ENCODE results near the gene LRCOL1.

The LRCOL1 gene

DNA sequence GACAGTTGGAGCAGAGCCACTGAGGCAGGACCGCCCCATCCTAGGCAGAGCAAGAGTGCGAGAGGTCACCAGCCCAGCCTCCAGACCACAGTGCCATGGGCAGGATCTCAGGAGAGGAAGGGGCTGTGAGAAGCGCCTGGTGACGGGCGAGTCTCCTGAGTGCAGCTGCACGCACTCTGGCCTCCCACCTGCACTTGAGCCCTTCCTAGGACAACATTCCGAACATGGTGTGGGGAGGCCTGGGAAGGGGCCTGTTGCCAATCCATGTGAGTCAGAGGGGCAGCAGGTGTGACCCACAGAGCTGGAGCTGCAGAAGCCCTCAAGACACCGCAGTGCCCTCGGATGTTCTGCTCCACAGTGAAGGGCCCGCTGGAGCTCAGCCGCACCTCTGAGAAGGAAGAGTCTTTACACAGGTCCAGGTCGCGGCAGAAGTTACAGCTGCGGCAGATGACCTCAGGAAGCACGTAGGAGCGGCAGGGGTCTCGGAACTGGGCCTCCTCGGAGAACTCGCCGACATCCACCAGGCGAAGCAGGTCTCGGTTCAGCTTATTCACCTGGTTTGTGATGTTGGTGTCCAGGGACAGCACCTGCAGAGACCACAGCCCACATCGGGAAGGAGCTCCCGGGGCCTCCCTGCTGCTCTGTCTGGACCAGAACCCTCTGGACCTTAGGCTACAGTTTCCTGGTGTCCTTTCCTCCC, 15.5 kb upstream of the LRCOL1 start:
- no peak for DNase-seq (ENCODE audit: low read depth)
- H3K4me3 ChIP-seq (ENCODE audit: low read length) = no peak overlapping the region
- TF ChIP-seq, protein P1, sequence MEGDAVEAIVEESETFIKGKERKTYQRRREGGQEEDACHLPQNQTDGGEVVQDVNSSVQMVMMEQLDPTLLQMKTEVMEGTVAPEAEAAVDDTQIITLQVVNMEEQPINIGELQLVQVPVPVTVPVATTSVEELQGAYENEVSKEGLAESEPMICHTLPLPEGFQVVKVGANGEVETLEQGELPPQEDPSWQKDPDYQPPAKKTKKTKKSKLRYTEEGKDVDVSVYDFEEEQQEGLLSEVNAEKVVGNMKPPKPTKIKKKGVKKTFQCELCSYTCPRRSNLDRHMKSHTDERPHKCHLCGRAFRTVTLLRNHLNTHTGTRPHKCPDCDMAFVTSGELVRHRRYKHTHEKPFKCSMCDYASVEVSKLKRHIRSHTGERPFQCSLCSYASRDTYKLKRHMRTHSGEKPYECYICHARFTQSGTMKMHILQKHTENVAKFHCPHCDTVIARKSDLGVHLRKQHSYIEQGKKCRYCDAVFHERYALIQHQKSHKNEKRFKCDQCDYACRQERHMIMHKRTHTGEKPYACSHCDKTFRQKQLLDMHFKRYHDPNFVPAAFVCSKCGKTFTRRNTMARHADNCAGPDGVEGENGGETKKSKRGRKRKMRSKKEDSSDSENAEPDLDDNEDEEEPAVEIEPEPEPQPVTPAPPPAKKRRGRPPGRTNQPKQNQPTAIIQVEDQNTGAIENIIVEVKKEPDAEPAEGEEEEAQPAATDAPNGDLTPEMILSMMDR (IDR thresholded peaks at IDR 0.05; ENCODE audit: insufficient read depth, low read depth, low read length, missing control alignments) = no peak

GRCh38 chr12:132624910-132625630, 14.7 kb upstream of the LRCOL1 start:
- no peak overlapping the region for H3K4me3 ChIP-seq (ENCODE audit: low read length)
- no peak for DNase-seq (ENCODE audit: low read depth)

DNA sequence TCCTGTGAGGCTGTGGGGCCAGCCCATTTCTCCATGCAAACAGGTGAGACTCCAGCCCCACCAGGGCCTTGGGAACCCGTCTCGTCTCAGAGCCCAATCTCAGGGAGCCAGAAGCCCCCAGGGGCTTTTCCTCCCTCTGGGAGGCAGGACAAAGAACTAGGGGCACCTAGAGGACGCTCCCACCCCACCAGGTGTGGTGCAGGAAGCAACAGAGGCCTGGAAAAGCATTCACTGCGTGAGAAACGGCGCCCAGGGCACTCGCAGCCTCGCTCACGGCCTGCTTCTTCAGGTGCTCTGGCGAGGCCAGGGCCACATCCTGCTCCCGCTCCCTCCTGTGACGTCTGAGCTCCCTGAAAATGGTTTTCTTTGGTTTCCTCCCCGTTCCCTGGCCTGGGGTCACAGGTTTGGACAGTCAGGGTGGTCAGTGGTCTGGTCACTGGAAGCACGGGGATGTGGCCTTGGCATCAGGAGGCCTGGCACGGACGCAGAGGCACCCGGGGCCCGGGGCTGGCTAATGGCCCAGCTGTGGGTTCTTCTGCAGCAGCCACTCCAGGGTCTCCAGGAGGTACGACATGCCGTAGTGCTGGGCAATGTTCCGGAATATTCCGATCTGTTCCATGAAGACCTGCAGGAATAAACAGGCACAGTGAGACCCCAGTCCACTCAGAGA, 13.9 kb upstream of the LRCOL1 start:
- no peak for DNase-seq (ENCODE audit: low read depth)
- TF ChIP-seq, protein P1 (IDR thresholded peaks at IDR 0.05; ENCODE audit: insufficient read depth, low read depth, low read length, missing control alignments) = no peak
- H3K4me3 ChIP-seq (ENCODE audit: low read length) = no peak overlapping the region

More at GRCh38 chr12:132624910-132625630, 14.7 kb upstream of the LRCOL1 start:
- TF ChIP-seq, protein P1 (IDR thresholded peaks at IDR 0.05; ENCODE audit: insufficient read depth, low read depth, low read length, missing control alignments) = no peak

GRCh38 chr12:132623072-132623869, 12.9 kb upstream of the LRCOL1 start:
- TF ChIP-seq, protein P1 (IDR thresholded peaks at IDR 0.05; ENCODE audit: insufficient read depth, low read depth, low read length, missing control alignments) = no peak
- H3K4me3 ChIP-seq (ENCODE audit: low read length) = no peak overlapping the region
- peak; percentile 45 for DNase-seq (ENCODE audit: low read depth)

DNA sequence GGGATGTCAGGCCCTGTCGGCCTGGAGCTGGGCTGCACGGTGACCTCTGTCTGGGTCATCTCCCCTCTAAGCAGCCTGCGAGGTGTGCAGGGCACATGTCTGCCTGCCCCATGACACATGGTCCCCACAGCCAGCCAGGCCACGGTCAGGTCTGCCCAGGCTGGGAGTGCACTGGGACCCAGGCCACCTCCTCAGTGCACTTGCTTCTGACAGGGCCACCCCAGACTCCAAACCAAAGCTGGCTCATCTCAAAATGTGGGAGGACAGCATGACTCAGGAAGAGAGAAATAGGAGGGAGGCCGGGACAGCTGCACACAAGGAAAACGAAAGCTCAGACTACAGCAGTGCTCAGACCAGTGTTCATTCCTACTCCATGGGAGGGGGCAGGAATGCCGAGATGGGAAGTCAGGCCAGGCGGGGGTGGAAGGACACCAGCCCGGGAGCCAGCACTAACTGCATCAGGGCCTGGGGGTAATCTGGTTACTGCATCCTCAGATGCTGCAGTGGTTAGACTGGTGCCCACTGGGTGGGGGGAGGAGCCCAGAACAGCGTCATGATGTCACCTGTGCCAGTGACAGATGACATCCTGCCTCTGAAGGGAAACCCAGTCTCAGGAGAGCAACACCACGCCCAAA, 12.2 kb upstream of the LRCOL1 start:
- TF ChIP-seq, protein P1 (IDR thresholded peaks at IDR 0.05; ENCODE audit: insufficient read depth, low read depth, low read length, missing control alignments) = no peak
- DNase-seq (ENCODE audit: low read depth) = peak; percentile 44
- no peak overlapping the region for H3K4me3 ChIP-seq (ENCODE audit: low read length)
